HuH-7 (cell line): Measurements from ENCODE around the gene NUDT7.

Experiments
- DNase-seq: peaks from one replicate; pipeline ENCODE4 v3.0.0; 2011; ENCODE audit warnings: low spot score

The NUDT7 gene

DNA sequence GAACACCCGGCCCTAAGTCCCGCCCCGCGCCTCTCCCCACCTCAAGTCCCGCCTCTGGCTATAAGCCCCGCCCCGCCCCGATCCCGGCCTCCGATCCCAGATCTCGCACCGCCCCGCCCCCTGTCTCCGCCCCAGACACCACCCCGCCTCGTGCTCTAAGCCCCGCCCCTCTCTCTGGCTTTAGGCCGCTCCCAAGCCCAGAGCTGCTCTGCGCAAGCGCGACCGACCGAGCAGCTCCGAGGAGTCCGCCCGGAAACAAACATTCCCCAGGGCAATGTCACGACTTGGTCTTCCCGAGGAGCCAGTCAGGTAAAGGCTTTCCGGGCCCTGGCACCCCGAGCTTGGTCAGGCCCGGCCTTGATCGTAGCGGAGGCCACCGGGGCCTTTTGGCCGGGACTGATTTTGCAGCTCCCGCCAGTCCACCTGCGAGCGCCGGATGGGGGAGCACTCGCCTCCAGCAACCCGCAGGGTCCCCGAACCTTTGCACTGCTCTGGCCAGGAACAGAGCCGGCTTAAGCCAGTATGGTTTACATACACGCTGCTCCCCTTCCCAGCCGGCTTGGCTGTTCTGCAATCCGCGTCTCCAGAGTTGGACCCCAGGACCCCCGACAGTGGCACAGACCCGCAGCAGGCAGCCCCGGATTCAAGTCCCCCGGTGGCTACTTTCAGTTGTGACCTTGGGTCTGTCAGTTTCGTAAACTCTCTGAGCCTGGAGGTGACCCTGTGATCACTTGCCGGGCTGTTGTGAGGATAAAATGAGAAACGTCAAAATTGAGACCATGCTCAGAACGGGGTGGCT is at the start of gene NUDT7:
Gene NUDT7, plus strand, starts transcription at position 206 of the 799 bp plus-strand sequence. Its CDS starts 69 bp downstream, at position 275.
- peak; percentile 93 for DNase-seq

DNA sequence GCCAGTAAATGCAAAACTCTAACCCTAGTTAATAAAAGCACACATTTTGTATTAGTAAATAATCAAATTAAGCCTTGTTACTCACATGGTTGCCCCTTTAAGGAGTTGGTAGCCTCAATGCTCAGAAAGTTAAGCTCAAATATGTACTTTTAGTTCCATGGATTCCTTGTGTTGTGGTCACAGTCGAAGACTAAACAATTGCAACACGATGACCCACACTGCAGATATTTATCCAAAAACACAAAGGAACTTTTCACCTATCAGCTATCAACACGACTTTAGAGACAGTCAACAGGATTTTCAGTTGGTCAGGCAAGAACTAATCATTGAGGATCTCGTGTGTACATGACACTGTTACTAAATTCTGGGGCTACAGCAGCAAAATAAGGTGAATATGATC is 47.4 kb upstream of the NUDT7 start:
- DNase-seq: no peak

DNA sequence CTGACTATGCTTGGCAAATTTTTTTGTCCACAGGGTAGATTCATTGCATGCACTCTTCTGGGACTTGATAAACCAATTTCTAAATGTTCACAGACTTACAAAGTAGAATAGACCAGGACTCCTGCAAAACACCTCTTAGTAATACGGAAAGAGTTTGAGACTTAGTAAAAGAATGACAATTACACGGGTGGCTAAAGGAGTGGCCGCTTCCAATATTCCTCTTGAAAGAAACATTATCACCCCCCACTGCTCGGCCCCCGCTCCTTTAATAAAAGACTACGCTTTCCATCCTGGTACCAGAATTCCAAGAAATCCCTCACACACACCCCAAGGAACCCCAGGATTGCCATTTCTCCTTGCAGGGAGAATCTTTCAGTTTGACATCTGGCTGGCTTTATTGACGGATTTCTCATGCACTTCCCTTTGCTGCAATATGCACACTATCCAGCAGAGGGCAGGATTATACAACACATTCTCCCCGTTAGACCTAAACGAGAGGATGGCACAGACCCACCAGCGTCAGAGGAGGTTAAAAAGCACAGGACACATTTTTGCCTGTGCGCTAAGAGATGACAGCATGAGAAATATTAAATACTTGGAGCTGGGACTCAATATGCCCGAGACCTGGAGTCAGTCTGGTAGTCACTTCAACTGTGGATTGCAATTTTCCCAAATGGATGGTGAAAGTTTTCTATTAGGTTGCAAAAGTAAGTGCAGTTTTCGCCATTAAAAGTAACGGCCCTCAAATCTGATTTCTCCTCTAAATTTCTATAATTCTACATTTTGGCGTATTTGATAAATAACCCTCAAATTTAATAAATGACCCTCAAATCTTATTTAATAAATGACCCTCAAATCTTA is 46.6 kb upstream of the NUDT7 start:
- peak; percentile 71 for DNase-seq

DNA sequence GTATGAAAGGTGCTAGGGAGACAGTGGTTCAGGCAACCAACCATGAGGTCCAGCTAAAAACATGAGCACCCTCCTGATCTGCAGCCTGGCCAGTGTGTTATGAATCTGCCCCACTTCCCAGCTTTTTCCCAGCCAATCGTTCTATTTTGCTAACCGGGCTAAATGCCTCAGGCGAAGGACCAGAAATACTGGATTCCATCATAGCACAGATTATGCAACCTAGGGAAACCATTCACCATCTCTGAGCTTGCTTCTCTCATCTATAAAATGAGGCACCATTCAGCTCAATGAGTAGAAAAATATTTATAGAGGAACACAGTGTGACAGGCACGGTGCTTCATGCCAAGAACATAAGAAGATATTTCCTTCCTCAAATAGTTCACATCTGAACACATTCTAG is 45.2 kb upstream of the NUDT7 start:
- no peak for DNase-seq

DNA sequence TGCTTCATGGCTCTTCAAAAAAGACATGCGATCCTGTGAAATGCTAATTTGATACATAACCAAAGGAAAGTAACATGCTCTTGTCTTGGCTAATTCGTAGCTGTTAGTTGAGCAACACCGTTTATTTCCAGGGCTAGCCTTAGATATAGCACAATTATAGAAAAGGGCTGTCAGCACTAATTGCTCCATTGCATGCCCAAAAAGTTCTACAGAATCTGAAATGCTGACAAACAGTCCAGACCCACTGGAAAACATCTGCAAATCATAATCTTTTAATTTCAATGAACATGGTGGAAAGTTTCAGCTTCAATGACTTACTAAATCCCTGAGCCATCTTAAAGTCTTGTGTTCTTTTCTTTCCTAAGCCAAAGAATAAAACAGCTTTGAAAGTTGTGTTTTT is 42.9 kb upstream of the NUDT7 start:
- DNase-seq: no peak

DNA sequence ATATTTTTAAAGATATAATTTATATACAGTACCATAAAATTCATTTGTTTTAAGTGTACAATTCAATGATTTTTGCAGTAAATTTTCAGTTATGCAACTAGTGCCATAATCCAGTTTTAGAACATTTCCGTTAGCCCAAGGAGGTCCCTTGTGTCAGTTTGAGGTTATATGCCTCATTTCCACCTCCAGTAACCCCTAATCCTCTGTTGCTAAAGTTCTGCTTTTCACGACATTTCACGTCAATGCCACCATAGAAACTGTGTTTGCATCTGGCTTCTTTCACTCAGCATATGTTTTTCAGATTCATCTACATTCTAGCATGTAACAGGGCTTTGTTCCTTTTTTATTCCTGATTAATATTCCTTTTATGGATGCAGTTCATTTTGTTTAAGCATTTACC is 42.4 kb upstream of the NUDT7 start:
- no peak for DNase-seq

DNA sequence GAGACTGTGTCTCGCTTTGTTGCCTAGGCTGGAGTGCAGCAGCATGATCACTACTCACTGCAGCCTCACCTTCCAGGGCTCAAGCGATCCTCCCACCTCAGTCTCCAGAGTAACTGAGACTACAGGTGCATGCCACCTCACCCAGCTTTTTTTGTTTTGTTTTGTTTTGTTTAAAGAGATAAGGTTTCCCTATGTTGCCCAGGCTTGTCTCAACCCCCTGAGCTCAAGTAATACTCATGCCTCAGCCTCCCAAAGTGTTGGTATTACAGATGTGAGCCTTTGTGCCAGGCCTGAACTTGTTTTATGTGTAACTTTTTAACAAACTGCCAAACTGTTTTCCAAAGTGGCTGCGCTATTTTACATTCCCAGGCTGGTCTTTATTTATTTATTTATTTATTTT is 41.8 kb upstream of the NUDT7 start:
- no peak for DNase-seq

DNA sequence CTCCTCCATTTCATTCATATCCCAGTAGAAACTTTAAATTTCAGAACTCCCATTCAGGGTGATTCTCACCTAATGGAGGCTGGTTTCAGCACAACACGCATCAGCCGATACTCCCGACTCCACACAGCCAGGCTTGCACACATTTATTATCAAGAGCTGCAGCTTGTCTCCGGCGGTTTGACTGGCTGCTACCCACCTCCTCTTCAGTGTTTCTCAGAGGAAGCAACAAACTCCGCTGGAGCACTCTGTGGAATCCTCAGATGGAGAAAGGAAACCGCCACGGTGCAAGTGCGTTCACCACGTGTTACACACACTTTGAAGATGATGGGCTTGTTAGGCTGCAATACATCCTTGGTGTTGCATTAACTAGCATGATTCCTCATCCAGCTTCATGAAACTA is 39.7 kb upstream of the NUDT7 start:
- no peak for DNase-seq

DNA sequence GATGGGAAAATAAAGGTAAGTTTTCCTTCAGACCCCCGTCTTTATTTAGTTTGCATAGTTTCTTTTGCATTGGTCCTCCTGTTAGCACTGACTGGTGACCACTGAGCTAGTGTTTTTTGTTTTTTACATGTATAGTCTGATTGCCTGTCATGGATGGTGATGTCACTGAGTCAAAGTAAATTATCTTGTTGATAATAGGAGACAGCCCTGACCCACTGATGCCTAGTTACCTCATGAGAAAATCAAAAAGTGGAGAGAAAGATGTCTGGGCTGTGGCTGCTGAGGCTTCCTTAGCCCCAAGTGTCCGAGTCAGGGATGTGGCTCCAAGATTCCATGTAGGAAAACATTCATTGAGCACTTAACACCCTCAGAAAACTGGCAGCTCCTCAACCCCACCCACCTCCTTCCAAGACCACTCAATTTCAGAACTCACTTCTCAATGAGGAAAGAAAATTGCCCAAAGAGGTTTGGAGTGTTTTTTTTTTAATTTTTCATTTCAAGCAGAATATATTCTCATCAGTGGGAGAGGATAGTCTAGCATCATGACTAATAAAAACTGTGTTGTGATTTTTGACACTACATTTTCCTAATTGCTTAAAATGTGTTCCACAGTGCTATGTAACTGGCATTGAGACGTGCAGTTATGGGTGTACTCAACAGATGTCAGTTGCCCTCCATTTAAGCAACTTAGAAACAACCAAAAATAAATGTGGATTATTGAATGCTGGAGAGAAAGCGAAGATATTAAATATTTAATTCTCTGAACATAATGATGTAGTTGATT is 38.7 kb upstream of the NUDT7 start:
- no peak for DNase-seq

DNA sequence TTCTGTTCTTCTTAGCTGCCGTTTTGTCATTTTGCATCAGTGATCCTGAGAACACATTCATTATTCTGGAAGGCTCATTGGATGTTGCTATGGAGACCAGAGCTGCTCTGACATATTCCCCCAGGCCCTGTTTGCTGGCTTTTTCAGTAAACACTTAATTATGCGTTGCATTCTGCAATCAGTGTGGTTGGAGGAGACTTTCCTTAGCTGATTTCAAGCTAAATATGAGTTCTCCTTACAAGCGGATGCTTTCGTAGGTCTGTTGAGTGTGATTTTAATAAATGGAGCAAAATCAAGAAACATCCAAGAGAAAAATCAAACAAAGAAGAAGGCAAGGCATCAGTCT is 38.2 kb upstream of the NUDT7 start:
- DNase-seq: no peak

DNA sequence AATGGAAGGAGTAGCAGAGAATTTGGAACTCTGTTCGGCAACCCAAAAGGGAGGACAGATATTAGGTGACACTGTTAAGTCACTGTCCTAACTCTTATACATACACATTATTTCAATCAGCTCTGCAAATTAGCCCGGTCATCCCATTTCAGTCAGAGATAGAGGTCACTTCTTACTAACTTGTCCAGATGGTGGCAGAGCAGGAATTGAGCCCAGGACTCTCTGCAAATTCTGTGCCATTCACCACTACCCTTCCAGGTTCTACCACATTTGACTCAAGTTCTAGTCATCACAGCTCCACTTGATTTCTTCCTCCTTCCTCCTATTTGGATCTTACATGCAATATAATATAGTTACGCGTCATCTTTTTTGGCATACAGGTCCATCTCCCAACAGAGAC is 35.9 kb upstream of the NUDT7 start:
- DNase-seq: no peak

DNA sequence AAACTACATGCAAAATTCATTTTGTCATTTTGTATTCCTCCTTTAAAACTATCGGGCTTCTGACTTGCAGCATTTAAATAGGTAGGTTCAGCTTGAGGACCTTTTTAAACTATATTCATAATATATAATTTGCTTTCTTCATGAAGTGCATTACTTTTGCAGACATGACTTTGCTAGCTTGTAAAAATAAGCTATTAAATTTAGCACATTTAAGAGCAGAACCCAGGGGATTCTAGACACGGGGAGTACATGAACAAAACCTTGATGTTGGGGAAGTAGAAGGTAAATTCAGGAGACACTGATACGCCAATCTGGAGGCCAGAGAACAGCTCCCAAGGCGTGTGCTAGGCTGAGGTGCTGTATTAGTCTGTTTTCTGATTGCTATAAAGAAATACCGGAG is 32.3 kb upstream of the NUDT7 start:
- no peak for DNase-seq

DNA sequence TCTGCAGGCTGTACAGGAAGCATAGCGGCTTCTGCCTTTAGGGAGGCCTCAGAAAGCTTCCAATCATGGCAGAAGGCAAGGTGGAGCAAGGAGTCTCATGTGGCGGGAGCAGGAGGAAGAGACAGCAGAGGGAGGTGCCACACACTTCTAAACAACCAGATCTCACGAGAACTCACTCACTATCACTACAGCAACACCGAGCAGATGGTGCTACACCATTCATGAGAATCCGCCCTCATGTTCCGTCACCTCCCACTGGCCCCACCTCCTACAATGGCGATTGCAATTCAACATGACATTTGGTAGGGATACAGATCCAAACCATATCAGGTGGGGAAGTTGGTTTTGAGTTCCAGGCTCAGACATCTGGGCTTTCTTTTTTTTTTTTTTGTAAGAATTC is 31.9 kb upstream of the NUDT7 start:
- DNase-seq: no peak

DNA sequence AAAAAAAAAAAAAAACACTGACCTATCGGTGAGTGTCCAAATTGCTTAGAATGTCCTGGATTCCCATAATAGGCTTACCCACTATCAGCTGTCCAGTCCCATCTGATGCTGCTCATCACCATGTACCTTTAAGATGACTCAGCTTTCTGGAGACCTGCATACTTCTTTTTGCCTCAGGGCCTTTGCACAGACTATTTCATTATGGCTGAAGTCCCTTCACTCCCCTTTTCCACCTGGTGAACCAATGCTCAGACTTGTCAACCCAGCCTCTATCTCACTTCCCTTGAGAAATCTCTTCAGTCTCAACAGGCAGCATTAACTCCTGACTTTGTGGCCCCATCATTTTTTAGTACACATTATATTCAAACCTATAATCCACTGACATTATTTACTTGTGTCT is 29.7 kb upstream of the NUDT7 start:
- DNase-seq: no peak

DNA sequence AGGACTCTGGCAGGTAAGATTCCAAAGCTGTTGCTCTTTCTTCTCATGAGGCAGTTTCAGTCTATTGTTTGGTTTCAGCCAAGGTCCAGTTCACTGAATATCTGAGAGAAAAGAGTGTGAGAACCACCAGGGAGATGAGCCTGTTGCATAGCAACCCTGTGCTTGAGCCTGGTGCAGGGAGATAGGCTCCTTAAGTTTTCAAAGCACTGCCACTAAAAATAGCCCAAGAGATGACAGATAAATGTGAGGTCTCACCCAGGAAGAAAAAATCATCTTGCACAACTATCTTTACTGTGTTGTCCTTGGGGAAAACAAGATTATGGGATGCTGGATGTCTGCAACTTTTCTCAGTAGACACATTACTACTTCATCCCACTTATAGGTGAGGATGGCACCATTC is 26.2 kb upstream of the NUDT7 start:
- DNase-seq: no peak

DNA sequence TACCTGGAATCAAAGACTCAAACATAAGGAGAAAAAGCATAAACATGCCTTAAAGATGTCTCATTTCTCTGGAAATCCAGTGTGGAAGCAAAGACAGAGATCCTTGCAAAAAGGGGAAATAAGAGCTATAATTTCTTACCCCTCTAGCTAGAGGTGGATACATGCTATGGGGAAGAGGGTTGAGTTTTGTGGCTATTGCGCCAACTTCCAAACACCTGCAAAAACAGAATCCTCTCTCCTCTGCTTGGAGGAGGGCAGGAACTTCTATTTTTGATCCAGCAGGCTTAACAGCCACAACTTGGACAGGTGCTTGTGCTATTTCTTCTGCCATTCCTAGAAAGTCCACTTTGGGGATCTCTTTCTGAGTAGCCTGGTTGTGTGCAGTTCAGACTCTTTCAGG is 21.5 kb upstream of the NUDT7 start:
- no peak for DNase-seq

DNA sequence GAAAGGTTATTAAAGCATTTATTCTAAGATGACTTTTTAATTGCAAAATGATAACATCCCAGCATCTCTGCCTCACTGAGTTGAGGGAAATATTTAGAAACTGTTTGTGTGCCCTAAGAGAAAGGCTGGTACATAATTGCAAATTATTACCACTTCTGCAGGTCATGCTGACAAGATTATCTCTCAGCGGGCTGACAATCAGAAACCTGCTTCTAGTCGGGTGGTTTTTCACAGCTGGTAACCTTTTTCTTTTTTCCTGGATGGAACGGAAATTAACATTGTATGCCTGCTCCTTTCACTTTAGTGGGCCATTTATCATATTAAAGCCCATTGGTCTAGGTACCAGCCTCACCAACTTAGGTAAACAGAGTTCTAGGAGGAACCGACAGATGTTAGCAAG is 17.0 kb upstream of the NUDT7 start:
- DNase-seq: no peak

DNA sequence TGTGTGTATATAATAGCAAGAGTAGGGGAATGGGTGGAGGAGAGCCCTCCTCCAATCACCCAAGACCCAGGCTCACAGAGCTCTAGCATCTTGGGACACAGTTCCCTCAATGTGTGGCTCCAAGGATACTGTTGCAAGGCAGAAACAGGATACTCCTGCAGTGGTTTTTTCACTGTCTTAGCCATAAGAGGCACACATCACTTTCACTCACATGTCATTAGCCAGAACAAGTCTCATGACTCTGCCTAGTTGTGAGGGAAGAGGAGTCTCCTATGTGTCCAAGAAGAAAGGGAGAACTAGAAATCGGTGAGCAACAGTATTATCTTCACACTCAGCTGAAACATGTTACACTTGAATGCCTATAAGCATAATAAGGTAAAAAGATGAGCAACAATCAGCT is 11.1 kb upstream of the NUDT7 start:
- no peak for DNase-seq

DNA sequence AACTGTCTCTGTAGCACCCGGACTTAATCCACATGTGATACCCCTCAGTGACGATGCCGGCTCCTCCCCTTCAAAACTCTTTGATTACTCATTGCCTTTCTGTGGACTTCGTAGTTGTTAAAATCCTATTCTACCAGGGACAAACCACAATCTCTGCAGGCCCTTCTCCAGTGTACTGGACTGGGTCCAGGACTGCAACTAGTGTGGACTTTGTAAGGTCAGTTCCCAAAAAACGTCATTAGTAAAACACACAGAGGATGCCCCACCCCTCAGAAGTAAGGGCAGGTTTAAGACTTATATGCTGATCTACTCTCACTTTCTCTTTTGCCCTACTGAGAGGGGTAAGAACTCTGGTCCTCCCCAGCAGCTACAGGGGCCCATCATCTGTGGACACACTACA is 10.5 kb upstream of the NUDT7 start:
- no peak for DNase-seq

DNA sequence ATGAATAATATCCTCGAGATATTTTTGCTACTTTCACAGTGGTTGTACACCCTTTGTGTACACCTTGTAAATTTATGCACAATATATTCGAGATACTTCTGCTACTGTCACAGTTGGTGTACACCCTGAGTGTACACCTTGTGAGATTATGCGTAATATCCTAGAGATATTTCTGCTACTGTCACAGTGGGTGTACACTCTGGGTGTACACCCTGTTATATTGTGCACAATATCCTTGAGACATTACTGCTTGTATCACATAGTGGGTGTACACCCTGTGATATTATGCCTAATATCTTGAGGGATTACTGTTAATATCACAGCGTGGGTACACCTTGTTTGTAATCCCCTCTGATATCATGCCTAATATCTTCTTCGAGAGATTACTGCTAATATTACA is 7.2 kb upstream of the NUDT7 start:
- DNase-seq: no peak

DNA sequence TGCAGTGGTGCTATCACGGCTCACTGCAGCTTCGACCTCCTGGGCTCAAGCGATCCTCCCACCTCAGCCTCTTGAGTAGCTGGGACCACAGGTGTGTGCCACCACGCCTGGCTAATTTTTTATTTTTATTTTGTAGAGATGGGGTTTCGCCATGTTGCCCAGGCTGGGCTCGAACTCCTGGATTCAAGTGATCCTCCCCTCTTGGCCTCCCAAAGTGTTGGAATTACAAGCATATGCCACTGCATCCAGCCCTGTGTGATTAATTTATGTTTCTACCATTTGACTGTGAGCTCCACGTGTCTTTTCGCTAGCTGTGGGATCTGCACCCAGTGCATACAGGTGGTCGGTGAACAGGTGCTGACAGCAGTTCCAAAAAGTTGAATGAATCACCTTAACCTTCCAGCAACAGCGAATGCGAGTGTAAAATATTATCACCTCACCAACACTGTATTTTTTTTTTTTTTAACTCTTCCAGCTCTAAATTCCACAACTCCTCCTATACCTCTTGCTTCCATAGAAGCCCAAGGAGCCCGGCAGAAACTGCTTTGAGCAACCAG is 484 bp upstream of the NUDT7 start:
- no peak for DNase-seq

DNA sequence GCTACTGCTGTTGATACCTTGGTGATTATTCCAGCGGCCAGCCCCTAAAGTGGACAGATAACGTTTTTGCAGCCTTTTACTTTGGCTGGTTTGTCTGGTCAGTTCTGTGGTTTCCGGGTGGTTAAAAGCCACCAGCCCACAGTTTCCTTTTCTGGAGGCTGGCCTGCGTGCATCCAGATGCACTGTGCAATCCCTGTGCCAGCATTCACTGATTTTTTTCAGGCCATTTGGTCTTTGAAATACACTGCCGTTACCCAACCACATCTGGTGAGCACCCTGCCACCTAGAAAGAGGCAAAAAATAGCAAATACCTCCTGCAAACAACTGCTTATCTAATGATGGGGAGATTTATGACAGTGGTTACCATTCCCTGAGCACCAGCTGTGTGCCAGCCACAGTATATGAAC is 797 bp downstream of the NUDT7 start:
- peak; percentile 26 for DNase-seq

DNA sequence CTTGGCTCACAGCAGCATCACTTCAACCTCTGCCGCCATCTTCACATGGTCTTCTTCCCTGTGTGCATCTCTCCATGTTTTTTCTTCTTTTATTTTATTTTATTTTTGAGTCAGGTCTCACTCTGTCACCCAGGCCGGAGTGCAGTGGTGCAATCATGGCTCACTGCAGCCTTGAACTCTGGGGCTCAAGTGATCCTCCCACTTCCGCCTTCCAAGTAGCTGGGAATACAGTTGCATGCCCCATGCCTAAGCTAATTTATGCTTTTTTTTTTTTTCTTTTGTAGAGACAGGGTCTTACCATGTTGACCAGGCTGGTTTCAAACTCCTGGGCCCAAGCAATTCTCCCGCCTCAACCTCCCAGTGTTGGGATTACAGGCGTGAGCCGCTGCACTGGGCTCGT is 1.9 kb downstream of the NUDT7 start:
- DNase-seq: no peak
